Measurements from ENCODE around the gene PPP1R13B.

PPP1R13B gene

GRCh38 chr14:103878180-103878579 lies 30.8 kb upstream of the PPP1R13B start:
- TF ChIP-seq POLR2AphosphoS5 (IDR thresholded peaks at IDR 0.05; ENCODE audit: low read depth, low read length) (no peak), SIN3A (IDR thresholded peaks at IDR 0.05; ENCODE audit: borderline replicate concordance, insufficient read depth, low read length) (no peak), FOXP2 (optimal IDR thresholded peaks at IDR 0.05; ENCODE audit: borderline replicate concordance, extremely low read depth, extremely low read length, insufficient read depth) (no peak), TAF1 (IDR thresholded peaks at IDR 0.05; ENCODE audit: borderline replicate concordance, insufficient read depth, low read length) (no peak)
- TF ChIP-seq, protein P1, sequence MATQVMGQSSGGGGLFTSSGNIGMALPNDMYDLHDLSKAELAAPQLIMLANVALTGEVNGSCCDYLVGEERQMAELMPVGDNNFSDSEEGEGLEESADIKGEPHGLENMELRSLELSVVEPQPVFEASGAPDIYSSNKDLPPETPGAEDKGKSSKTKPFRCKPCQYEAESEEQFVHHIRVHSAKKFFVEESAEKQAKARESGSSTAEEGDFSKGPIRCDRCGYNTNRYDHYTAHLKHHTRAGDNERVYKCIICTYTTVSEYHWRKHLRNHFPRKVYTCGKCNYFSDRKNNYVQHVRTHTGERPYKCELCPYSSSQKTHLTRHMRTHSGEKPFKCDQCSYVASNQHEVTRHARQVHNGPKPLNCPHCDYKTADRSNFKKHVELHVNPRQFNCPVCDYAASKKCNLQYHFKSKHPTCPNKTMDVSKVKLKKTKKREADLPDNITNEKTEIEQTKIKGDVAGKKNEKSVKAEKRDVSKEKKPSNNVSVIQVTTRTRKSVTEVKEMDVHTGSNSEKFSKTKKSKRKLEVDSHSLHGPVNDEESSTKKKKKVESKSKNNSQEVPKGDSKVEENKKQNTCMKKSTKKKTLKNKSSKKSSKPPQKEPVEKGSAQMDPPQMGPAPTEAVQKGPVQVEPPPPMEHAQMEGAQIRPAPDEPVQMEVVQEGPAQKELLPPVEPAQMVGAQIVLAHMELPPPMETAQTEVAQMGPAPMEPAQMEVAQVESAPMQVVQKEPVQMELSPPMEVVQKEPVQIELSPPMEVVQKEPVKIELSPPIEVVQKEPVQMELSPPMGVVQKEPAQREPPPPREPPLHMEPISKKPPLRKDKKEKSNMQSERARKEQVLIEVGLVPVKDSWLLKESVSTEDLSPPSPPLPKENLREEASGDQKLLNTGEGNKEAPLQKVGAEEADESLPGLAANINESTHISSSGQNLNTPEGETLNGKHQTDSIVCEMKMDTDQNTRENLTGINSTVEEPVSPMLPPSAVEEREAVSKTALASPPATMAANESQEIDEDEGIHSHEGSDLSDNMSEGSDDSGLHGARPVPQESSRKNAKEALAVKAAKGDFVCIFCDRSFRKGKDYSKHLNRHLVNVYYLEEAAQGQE (IDR thresholded peaks at IDR 0.05; ENCODE audit: insufficient read depth in 1 of 2, low read depth in 2 of 2, low read length in 2 of 2): no peak

- no peak for TF ChIP-seq POLR2AphosphoS5 (IDR thresholded peaks at IDR 0.05; ENCODE audit: low read depth, low read length)
- TF ChIP-seq TAF1 (IDR thresholded peaks at IDR 0.05; ENCODE audit: borderline replicate concordance, insufficient read depth, low read length): no peak
- TF ChIP-seq, protein P1 (IDR thresholded peaks at IDR 0.05; ENCODE audit: insufficient read depth in 1 of 2, low read depth in 2 of 2, low read length in 2 of 2): no peak
- TF ChIP-seq SIN3A (IDR thresholded peaks at IDR 0.05; ENCODE audit: borderline replicate concordance, insufficient read depth, low read length): no peak
- no peak for TF ChIP-seq FOXP2 (optimal IDR thresholded peaks at IDR 0.05; ENCODE audit: borderline replicate concordance, extremely low read depth, extremely low read length, insufficient read depth)
These were observed 27.6 kb upstream of the PPP1R13B start for GRCh38 chr14:103875010-103875409.

GRCh38 chr14:103872481-103873113 lies 25.2 kb upstream of the PPP1R13B start:
- TF ChIP-seq FOXP2 (optimal IDR thresholded peaks at IDR 0.05; ENCODE audit: borderline replicate concordance, extremely low read depth, extremely low read length, insufficient read depth): no peak
- TF ChIP-seq, protein P1 (IDR thresholded peaks at IDR 0.05; ENCODE audit: insufficient read depth in 1 of 2, low read depth in 2 of 2, low read length in 2 of 2): no peak
- TF ChIP-seq TAF1 (IDR thresholded peaks at IDR 0.05; ENCODE audit: borderline replicate concordance, insufficient read depth, low read length): no peak
- TF ChIP-seq SIN3A (IDR thresholded peaks at IDR 0.05; ENCODE audit: borderline replicate concordance, insufficient read depth, low read length): no peak
- no peak for TF ChIP-seq POLR2AphosphoS5 (IDR thresholded peaks at IDR 0.05; ENCODE audit: low read depth, low read length)

GRCh38 chr14:103871596-103872480 lies 24.5 kb upstream of the PPP1R13B start:
- TF ChIP-seq, protein P1 (IDR thresholded peaks at IDR 0.05; ENCODE audit: insufficient read depth in 1 of 2, low read depth in 2 of 2, low read length in 2 of 2): no peak
- no peak for TF ChIP-seq TAF1 (IDR thresholded peaks at IDR 0.05; ENCODE audit: borderline replicate concordance, insufficient read depth, low read length)
- no peak for TF ChIP-seq FOXP2 (optimal IDR thresholded peaks at IDR 0.05; ENCODE audit: borderline replicate concordance, extremely low read depth, extremely low read length, insufficient read depth)
- no peak for TF ChIP-seq POLR2AphosphoS5 (IDR thresholded peaks at IDR 0.05; ENCODE audit: low read depth, low read length)
- TF ChIP-seq SIN3A (IDR thresholded peaks at IDR 0.05; ENCODE audit: borderline replicate concordance, insufficient read depth, low read length): no peak
